22Rv1 (cell line): Measurements from ENCODE around the gene PDPR.

Experiments
- CTCF ChIP-seq: fragments of 450-650 bp; IDR thresholded peaks from 2 replicates; pipeline ENCODE4 v1.5.1; 2017; ENCODE audit warnings: mild to moderate bottlenecking
- ZFX ChIP-seq: fragments of 450-650 bp; IDR thresholded peaks from 2 replicates; pipeline ENCODE4 v1.6.1; 2017; ENCODE audit warnings: antibody characterized with exemption, borderline replicate concordance

GRCh38 chr16:70160821-70161220, 46.7 kb downstream of the PDPR start:
- TF ChIP-seq CTCF (no peak), ZFX (no peak)
